Astrocyte (in vitro differentiated cells and primary cell): ENCODE data around the gene SUPT20H.

Source experiments
- CTCF ChIP-seq: IDR thresholded peaks from 2 replicates; pipeline ENCODE4 v1.5.1; 2011; ENCODE audit warnings: low read depth, mild to moderate bottlenecking, inconsistent platforms, low read length, moderate library complexity; ENCODE audit not compliant: insufficient read depth
- EZH2 ChIP-seq: IDR thresholded peaks from 2 replicates; pipeline ENCODE4 v1.6.1; 2012; ENCODE audit warnings: mild to moderate bottlenecking, low read length, inconsistent platforms; ENCODE audit not compliant: insufficient read depth

- no peak for TF ChIP-seq CTCF
- TF ChIP-seq EZH2 = no peak
Observed at GRCh38 chr13:37085606-37086005, 26.1 kb upstream of the SUPT20H start.
